Head of caudate nucleus (tissue), 42 donors: ENCODE data around the gene HAP1.
A peak's percentile ranks its signal among the peaks of the same experiment; 100 is the strongest.
"Not testable (repeated sequence)": the region's sequence is repeated elsewhere in the genome, so short reads cannot be mapped to it uniquely, and the experiment has no call there.

Source experiments
- DNase-seq, 42 donors: peaks; one replicate each; pipeline versions ENCODE4 v3.0.0 to v3.0.0-alpha.2; 2020 to 2021; ENCODE audit warnings: mixed read lengths in 7 of 42
- intact Hi-C: fragments of 100-400 bp; cut with DNase I; formaldehyde crosslinking; loops from one replicate; pipeline ENCODE4 v1.15.0; 2022

HAP1 gene

GRCh38 chr17:41680426-41681040, 53.9 kb downstream of the HAP1 start:
- DNase-seq: peak in 40 of 42 donors; percentile 16 to 91 (median 56)
- intact Hi-C loops: no loop called here

GRCh38 chr17:41679740-41680425, 54.6 kb downstream of the HAP1 start:
- intact Hi-C loops: no loop called here

GRCh38 chr17:41678907-41679739, 55.3 kb downstream of the HAP1 start:
- DNase-seq: peak in 3 of 42 donors; percentile 14 to 68 (median 42)
- intact Hi-C loops: no loop called here

More at GRCh38 chr17:41679740-41680425, 54.6 kb downstream of the HAP1 start:
- no peak for DNase-seq

DNA sequence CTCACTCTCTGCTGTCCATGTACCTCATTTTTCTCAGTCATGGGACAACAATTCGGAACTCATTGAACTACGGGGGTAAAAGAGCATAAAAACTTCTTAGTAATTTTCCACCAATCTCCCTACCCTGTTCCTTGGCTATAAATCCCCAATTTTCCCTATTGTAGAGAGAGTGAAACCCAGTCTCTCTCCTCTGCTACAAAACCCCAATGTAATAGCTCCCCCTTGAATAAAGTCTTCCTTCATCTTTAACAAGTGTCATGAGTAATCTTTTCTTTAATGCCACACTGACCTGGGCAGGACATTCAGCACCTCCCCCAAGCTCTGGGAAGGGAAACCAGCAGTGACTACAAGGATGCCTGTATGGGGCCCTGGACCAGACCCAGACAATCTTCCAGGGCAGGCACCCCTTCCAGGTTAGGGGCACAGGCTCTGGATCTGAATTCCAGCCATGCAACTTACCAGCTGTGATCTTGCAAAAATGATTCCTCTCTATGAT, 56.0 kb downstream of the HAP1 start:
- no peak for DNase-seq
- intact Hi-C loops: no loop called here

GRCh38 chr17:41676058-41676419, 58.4 kb downstream of the HAP1 start:
- no peak for DNase-seq
- intact Hi-C loops: no loop called here

DNA sequence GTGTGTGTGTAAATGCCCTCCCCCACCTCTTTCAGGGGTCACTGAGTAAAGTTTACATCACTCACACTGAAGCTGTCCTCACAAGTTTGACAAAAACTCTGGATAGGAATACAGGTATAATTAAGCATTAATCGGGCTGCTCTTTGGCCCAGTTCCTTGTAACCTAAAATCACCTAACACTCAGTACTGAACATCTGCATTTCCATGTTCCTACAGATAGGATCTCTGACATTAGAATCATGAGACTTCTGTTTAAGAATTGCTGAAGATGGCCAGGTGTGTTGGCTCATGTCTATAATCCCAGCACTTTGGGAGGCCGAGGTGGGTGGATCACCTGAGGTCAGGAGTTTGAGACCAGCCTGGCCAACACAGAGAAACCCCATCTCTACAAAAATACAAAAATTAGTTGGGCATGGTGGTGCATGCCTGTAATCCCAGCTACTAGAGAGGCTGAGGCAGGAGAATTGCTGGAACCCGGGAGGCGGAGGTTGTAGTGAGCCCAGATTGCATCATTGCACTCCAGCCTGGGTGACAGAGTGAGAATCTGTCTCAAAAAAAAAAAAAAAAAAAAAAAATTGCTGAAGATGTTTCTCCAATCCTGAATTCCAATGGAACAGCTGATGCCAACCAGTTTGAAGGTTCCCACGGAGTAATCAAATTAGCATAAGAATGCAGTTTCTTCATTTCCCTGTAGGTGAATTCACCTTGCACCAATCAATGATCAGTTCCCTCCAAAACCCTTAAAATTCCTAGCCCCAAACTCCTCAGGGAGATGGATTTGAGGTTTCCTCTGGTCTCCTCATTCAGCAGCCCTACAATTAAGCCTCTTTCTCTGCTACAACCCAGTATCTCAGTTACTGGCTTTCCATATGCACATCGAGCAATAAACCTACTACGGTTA, 59.0 kb downstream of the HAP1 start:
- DNase-seq, intact Hi-C loops: not testable (repeated sequence)
